NOMO-1 treated with dmso at 0.1 percent for 144 hours (cell line): Measurements from ENCODE around the gene CTDP1.

Experiments
- DNase-seq: peaks from one replicate; lab custom pipeline; 2025; ENCODE audit not compliant: unreplicated experiment; lab: John Stamatoyannopoulos, UW

Gene CTDP1

GRCh38 chr18:79679552-79680099 is at the start of gene CTDP1:
CTDP1 (plus strand) TSS chr18:79679803; CDS start chr18:79679948, 145 bp downstream.
- DNase-seq = peak; percentile 70

- no peak for DNase-seq
Observed at GRCh38 chr18:79630281-79631095, 49.1 kb upstream of the CTDP1 start.

GRCh38 chr18:79631096-79631507 is 48.5 kb upstream of the CTDP1 start:
- no peak for DNase-seq

GRCh38 chr18:79631761-79632446 is 47.7 kb upstream of the CTDP1 start:
- no peak for DNase-seq

GRCh38 chr18:79632765-79633164 is 46.8 kb upstream of the CTDP1 start:
- DNase-seq = no peak

- no peak for DNase-seq
Observed at GRCh38 chr18:79634186-79634585, 45.4 kb upstream of the CTDP1 start.

- no peak for DNase-seq
Observed at GRCh38 chr18:79634593-79635426, 44.8 kb upstream of the CTDP1 start.

- no peak for DNase-seq
Observed at GRCh38 chr18:79635427-79635726, 44.2 kb upstream of the CTDP1 start.

GRCh38 chr18:79637181-79637920 is 42.3 kb upstream of the CTDP1 start:
- no peak for DNase-seq

- no peak for DNase-seq
Observed at GRCh38 chr18:79637921-79638909, 41.4 kb upstream of the CTDP1 start.

- DNase-seq = no peak
Observed at GRCh38 chr18:79639072-79639829, 40.4 kb upstream of the CTDP1 start.

- peak; percentile 5 for DNase-seq
Observed at GRCh38 chr18:79640064-79640672, 39.4 kb upstream of the CTDP1 start.

GRCh38 chr18:79640875-79641274 is 38.7 kb upstream of the CTDP1 start:
- no peak for DNase-seq

- DNase-seq = no peak
Observed at GRCh38 chr18:79641722-79642497, 37.7 kb upstream of the CTDP1 start.

- peak; percentile 74 for DNase-seq
Observed at GRCh38 chr18:79642626-79643025, 37.0 kb upstream of the CTDP1 start.

- DNase-seq = peak; percentile 60
Observed at GRCh38 chr18:79643054-79643984, 36.3 kb upstream of the CTDP1 start.
